GM12874 (cell line): ENCODE results near the gene LCN15.

ENCODE experiments used
- CTCF ChIP-seq: IDR thresholded peaks from 2 replicates; pipeline ENCODE4 v1.5.1; 2011; ENCODE audit warnings: low read depth, mild to moderate bottlenecking, control low read depth, low read length, moderate library complexity; ENCODE audit not compliant: insufficient read depth

The LCN15 gene

DNA sequence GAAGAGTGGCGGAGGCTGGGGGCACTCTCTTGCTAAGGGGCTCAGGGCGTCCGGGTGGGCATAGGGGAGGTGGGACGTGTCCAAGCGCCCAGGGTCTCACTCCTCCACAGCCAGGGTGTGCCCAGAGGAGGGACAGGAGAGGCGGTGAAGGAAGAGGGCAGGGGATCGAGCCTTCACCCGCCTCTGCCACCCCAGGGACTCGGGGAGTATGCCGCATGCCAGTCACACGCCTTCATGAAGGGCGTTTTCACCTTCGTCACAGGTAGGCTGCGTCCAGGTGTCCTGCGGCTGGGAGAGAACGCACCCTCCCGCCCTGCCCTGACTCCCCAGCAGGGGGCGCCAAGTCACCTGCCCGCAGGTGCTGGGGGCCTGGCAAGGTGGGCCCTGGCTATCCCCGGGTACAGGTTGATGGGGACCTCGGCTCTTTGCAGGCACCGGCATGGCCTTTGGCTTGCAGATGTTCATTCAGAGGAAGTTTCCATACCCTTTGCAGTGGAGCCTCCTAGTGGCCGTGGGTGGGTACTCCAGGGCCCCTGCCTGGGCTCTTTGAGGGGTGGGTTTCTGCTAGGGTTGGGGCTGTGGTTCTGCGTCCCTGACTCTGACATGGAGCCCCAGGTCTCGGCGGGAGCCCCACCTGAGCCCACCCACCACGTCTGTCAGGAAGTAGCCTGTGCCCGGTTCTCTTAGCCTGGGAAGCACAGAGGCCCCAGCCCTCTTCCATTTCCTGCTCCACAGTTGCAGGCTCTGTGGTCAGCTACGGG lies 27.4 kb upstream of the LCN15 start:
- peak; percentile 97 for TF ChIP-seq CTCF

- TF ChIP-seq CTCF: no peak
Measured at GRCh38 chr9:136790640-136791515, 26.6 kb upstream of the LCN15 start, which contains the start of gene TMEM141. Gene TMEM141, plus strand, starts transcription at chr9:136791344. Its CDS starts 27 bp downstream, at chr9:136791371.

DNA sequence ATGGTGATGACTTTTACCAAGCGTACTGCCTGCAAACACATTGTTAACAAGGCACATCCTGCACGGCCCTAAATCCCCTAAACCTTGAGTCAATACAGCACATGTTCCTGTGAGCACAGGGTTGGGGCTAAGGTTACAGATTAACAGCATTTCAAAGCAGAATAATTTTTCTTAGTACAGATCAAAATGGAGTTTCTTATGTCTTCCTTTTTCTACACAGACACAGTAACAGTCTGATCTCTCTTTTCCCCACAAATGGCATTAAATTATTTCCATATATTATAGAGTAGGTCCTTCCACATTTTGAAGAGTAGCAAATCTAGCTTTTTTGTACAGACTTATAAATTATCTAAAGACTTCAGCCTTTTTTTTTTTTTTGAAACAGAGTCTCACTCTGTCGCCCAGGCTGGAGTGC lies 25.2 kb upstream of the LCN15 start:
- no peak for TF ChIP-seq CTCF

GRCh38 chr9:136787690-136788400 lies 23.5 kb upstream of the LCN15 start:
- peak; percentile 74 for TF ChIP-seq CTCF

DNA sequence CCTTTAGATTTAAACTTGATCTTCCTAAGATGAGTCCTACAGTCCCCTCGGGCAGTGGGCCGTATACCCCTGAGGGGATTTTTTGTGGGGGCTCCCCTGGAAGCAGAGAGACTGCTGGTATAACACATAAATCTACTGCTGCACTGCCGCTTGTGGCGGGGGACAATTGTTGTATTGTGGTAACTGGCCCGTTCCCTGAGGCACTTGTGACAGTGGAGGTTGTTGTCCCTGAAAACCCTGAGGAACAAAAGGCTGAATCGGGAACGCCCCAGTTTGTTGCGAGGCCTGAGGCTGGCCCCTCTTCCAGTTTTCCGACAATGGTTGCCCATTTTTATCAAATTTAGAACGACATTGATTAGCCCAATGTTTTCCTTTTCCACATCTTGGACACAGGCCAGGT lies 22.1 kb upstream of the LCN15 start:
- TF ChIP-seq CTCF: no peak

DNA sequence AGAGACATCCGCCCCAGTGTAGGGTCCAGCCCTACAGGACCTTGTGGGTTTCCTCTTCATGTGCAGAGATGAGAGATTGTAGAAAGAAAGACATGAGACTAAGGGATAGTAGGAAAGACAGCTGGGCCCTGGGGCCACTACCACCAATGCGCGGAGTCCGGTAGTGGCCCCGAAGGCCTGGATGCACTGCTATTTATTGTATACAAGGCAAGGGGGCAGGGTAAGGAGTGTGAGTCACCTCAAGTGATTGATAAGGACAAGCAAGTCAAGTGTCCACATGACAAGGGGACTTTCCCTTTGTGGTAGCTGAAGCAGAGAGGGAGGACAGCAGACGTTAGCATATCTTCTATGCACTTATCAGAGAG lies 20.7 kb upstream of the LCN15 start:
- TF ChIP-seq CTCF: no peak
